ENCODE results near the gene PGAP2. TPM values are rescaled to one million over a fixed set of nuclear protein-coding genes. Genes with fewer than 3 reads are reported as not detected.

PGAP2 gene
- total RNA-seq, 1 experiment from 2014 or later: 27.0 TPM

DNA sequence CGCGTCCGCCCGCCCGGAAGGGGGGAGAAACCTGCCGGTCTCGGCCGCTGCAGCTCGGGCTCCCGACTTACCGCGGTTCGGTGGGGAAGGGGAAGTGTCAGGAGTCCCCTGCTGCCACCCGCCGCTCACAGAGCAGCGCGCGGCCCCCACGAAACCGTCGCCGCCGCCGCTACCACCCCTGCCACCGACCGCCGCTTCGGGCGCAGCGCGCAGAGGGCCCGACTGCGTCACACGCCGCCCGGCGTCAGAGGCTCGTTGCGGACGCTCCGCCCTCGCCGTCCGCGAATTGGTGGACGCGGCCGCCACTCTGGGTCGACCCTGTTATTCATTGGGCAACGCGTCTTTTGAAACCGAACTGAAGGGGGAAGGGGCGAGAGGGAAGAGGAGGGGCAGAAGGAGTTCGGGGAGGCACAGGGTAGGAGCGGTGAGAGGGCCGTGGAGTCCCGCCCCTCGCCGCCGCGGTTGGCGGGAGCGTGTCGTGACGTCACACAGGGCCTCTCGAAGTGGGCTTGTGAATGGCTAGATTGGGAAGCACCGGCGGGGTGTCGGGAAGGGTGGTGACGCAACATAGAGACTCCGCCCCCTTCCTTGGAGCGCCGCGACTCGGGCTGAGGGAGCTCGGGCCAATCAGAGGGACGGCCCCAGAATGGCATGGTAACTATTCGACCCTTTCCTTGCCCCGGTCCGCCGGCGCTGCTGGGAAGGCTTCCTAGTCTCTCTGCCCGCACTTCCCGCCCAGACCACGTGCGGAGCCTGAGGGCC, 10.8 kb upstream of the PGAP2 start, which contains the start of gene NUP98:
Gene NUP98 (minus strand): TSS at position 226 of the 762 bp plus-strand sequence. CDS start 15,437 bp downstream, outside the sequence.
- Histone ChIP-seq H3K79me2 (ENCODE audit: low read length) (peaks cover 48% of the 10 kb centered on the region), H3K9me2 (replicated peaks; ENCODE audit: insufficient read depth, low read length) (no peaks in the 10 kb centered on the region), H3K36me3 (ENCODE audit: insufficient read depth, low read length) (peaks cover 27% of the 10 kb centered on the region), H2AFZ (ENCODE audit: low read length) (peak within 1 kb of the TSS; percentile 69; the same call in 1 of the 2 replicates), H3K9ac (ENCODE audit: low read length) (peak within 1 kb of the TSS; percentile 93), H3K9me3 (ENCODE audit: low read length) (no peaks in the 10 kb centered on the region), H3K4me3 (ENCODE audit: low read length) (peak within 1 kb of the TSS; percentile 92), H3K27me3 (ENCODE audit: low read length) (no peaks in the 10 kb centered on the region), H4K20me1 (ENCODE audit: insufficient read depth, low read depth, low read length) (peaks cover 38% of the 10 kb centered on the region), H3K4me1 (ENCODE audit: low read length) (peaks cover 32% of the 10 kb centered on the region), H3K27ac (ENCODE audit: low read length) (peak within 1 kb of the TSS; percentile 58; the same call in 1 of the 2 replicates), H3K4me2 (ENCODE audit: low read depth, low read length, poor library complexity, severe bottlenecking) (peak within 1 kb of the TSS; percentile 83)
- peak; percentile 100 for DNase-seq

DNA sequence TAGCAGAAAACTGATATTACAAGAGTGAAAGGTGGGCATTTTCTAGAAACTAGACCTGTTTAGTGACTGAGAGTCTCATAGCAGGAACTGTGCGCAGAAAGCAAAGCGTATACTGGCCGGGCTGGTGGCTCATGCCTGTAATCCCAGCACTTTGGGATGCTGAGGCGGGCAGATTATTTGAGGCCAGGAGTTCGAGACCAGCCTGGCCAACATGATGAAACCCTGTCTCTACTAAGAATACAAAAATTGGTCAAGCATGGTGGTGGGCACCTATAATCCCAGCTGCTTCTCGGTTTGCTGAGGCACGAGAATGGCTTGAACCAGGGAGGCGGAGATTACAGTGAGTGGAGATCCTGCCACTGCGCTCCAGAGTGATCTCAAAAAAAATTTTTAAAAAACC, 9.2 kb upstream of the PGAP2 start:
- peaks cover 16% of the 10 kb centered on the region for H3K36me3 ChIP-seq (ENCODE audit: insufficient read depth, low read length)
- H3K27ac ChIP-seq (ENCODE audit: low read length): no peak overlapping the region
- no peak overlapping the region for H2AFZ ChIP-seq (ENCODE audit: low read length)
- H4K20me1 ChIP-seq (ENCODE audit: insufficient read depth, low read depth, low read length): peaks cover 26% of the 10 kb centered on the region
- H3K9me3 ChIP-seq (ENCODE audit: low read length): no peaks in the 10 kb centered on the region
- peak overlapping the region; percentile 72; the same call in 1 of the 2 replicates for H3K4me3 ChIP-seq (ENCODE audit: low read length)
- H3K79me2 ChIP-seq (ENCODE audit: low read length): peaks cover 31% of the 10 kb centered on the region
- peak overlapping the region; percentile 83 for H3K4me2 ChIP-seq (ENCODE audit: low read depth, low read length, poor library complexity, severe bottlenecking)
- DNase-seq: no peak
- H3K9me2 ChIP-seq (replicated peaks; ENCODE audit: insufficient read depth, low read length): no peaks in the 10 kb centered on the region
- H3K27me3 ChIP-seq (ENCODE audit: low read length): no peaks in the 10 kb centered on the region
- H3K9ac ChIP-seq (ENCODE audit: low read length): peak overlapping the region; percentile 84; the same call in 1 of the 2 replicates
- peaks cover 32% of the 10 kb centered on the region for H3K4me1 ChIP-seq (ENCODE audit: low read length)

DNA sequence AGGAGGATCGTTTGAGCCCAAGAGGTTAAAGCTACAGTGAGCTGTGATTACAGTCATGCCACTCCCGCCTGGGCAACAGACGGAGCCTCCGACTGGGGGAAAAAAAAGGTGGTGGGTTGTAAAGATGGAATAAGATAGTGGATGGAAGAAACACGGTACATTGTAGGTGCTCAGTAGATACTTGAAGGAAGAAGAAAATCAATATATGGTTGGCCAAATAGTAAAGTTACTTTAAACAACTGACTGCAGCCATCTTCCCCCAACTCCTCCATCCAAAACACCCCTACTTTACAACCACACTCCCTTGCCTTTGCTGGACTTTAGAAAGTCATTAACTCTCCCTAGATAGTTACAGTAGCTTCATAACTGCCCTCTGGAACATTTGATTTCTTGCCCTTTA, 8.5 kb upstream of the PGAP2 start:
- H3K4me1 ChIP-seq (ENCODE audit: low read length): peaks cover 32% of the 10 kb centered on the region
- no peak overlapping the region for H3K27ac ChIP-seq (ENCODE audit: low read length)
- H3K79me2 ChIP-seq (ENCODE audit: low read length): peaks cover 24% of the 10 kb centered on the region
- peaks cover 10% of the 10 kb centered on the region; the same call in 1 of the 2 replicates for H3K36me3 ChIP-seq (ENCODE audit: insufficient read depth, low read length)
- DNase-seq: no peak
- no peak overlapping the region for H3K4me2 ChIP-seq (ENCODE audit: low read depth, low read length, poor library complexity, severe bottlenecking)
- no peaks in the 10 kb centered on the region for H3K9me3 ChIP-seq (ENCODE audit: low read length)
- H3K9me2 ChIP-seq (replicated peaks; ENCODE audit: insufficient read depth, low read length): no peaks in the 10 kb centered on the region
- no peak overlapping the region for H3K9ac ChIP-seq (ENCODE audit: low read length)
- H4K20me1 ChIP-seq (ENCODE audit: insufficient read depth, low read depth, low read length): peaks cover 21% of the 10 kb centered on the region
- H3K27me3 ChIP-seq (ENCODE audit: low read length): no peaks in the 10 kb centered on the region
- H3K4me3 ChIP-seq (ENCODE audit: low read length): no peak overlapping the region
- no peak overlapping the region for H2AFZ ChIP-seq (ENCODE audit: low read length)

DNA sequence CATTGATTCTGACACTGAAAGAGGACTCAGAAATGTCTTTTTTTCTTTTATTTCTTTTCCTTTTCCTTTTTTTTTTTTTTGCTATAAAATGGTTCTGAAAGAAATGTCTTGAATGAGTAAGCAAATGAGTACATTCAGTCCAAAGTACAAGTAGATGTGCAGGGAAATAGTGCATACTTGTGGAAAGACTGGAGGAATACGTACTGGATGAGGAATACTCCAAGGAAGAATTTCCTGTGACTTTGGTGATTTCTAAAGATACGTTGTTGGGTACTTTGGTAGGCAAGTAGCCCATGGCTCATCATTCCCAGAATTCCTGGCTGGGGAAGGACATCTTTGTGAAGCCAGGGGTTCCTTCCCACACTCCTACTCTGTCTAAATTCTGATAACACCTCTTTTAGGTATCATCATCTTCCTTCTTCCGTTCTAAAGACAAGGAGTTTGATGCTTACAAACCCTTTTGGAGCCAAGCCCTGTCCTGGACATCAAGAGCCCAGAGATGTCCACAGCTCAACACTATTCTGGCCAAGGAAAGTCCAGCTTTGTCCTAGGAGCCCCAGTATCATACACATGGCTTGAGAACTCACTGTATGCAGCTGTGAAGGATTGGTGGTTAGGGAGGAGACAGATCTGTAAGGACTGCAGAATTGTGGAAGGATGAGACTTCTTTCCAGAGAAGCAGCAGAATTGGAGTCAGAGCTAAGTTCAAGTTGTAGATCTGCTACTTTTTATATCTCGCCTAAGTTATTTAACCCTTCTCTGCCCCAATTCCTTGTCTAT, 6.2 kb upstream of the PGAP2 start:
- Histone ChIP-seq H3K4me1 (ENCODE audit: low read length) (peaks cover 17% of the 10 kb centered on the region), H3K27me3 (ENCODE audit: low read length) (no peaks in the 10 kb centered on the region)
- DNase-seq: no peak

DNA sequence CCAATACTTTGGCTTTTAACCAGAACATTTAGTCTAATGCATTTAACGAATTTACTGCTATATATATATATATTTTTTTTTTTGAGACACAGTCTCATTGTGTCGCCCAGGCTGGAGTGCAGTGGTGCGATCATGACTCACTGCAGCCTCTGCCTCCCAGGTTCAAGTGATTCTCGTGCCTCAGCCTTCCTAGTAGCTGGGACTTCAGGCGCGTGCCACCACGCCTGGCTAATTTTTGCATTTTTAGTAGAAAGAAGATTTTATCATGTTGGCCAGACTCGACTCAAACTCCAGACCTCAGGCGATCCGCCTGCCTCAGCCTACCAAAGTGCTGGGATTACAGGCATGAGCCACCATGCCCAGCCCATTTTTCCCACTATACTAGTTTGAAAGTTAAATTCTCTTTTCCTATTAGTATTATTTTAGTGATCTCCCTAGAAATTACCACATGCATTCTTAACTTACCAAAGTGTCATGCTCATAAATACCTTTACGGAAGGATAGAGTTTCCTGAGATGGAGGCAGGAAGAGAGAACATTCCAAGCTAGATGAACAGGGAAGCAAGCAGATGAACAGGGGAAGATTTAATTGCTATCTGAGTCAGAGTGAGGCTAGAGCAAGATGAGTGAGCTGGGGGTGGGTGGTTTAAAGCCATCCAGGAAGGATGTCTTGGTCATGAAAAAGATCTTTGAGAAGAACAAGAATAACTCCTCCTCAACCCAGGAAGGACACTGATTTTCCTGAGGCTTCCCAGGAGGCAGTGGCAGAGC, 4.4 kb upstream of the PGAP2 start:
- Histone ChIP-seq H3K36me3 (ENCODE audit: insufficient read depth, low read length) (no peaks in the 10 kb centered on the region), H3K9me3 (ENCODE audit: low read length) (no peaks in the 10 kb centered on the region), H3K4me3 (ENCODE audit: low read length) (no peak overlapping the region), H3K4me1 (ENCODE audit: low read length) (peaks cover 15% of the 10 kb centered on the region), H2AFZ (ENCODE audit: low read length) (no peak overlapping the region), H3K9ac (ENCODE audit: low read length) (no peak overlapping the region), H3K4me2 (ENCODE audit: low read depth, low read length, poor library complexity, severe bottlenecking) (no peak overlapping the region), H4K20me1 (ENCODE audit: insufficient read depth, low read depth, low read length) (no peaks in the 10 kb centered on the region), H3K27me3 (ENCODE audit: low read length) (no peaks in the 10 kb centered on the region), H3K27ac (ENCODE audit: low read length) (no peak overlapping the region), H3K79me2 (ENCODE audit: low read length) (no peaks in the 10 kb centered on the region; the same call in 1 of the 2 replicates), H3K9me2 (replicated peaks; ENCODE audit: insufficient read depth, low read length) (no peaks in the 10 kb centered on the region)
- DNase-seq: no peak

More for the DNA sequence above, 6.2 kb upstream of the PGAP2 start:
- H2AFZ ChIP-seq (ENCODE audit: low read length): no peak overlapping the region
- no peak overlapping the region for H3K9ac ChIP-seq (ENCODE audit: low read length)
- no peak overlapping the region for H3K4me2 ChIP-seq (ENCODE audit: low read depth, low read length, poor library complexity, severe bottlenecking)
- peaks cover under 1% of the 10 kb centered on the region for H3K79me2 ChIP-seq (ENCODE audit: low read length)
- H3K4me3 ChIP-seq (ENCODE audit: low read length): no peak overlapping the region
- H3K36me3 ChIP-seq (ENCODE audit: insufficient read depth, low read length): no peaks in the 10 kb centered on the region
- no peaks in the 10 kb centered on the region for H3K9me2 ChIP-seq (replicated peaks; ENCODE audit: insufficient read depth, low read length)
- no peaks in the 10 kb centered on the region for H4K20me1 ChIP-seq (ENCODE audit: insufficient read depth, low read depth, low read length)
- no peak overlapping the region for H3K27ac ChIP-seq (ENCODE audit: low read length)
- H3K9me3 ChIP-seq (ENCODE audit: low read length): no peaks in the 10 kb centered on the region

DNA sequence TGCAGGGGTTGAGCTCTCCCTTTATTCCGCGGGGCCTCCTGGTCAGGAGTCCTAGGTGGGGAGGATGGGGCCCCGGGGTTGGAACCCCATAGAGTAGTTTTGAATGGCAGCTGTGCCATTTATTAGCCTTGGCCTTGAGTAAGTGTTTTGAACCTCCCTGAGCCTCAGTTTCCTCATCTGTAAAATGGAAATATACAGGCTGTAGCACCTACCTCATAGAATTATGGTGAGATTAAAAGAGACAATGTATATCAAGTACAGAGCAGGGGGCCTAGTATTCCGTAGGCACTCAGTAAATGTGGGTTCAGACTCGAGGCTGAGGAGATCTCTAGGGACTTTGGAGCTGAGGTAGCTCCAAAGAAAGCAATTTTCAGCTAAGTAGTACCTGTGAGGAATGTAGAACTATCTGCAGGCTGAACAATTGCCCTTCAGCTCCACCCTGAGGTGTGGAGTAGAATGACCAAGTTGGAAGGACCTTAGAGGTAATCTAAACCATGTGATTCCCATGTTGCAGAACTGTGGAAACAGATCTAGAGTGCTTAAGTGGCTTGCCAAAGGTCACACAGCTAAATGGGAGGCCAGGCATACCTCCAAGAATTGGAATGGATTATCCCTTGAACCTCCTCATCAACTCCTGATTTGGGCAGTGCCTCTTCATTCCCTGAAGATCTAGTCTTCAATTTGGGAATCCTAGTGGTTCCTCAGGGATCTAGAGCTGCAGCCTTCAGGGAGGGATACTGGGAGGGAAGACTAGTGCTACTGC, 682 bp downstream of the PGAP2 start:
- Histone ChIP-seq H2AFZ (ENCODE audit: low read length) (peak overlapping the region; percentile 97; the same call in 1 of the 2 replicates), H3K36me3 (ENCODE audit: insufficient read depth, low read length) (no peaks in the 10 kb centered on the region), H3K4me1 (ENCODE audit: low read length) (peaks cover 20% of the 10 kb centered on the region), H3K27me3 (ENCODE audit: low read length) (no peaks in the 10 kb centered on the region), H4K20me1 (ENCODE audit: insufficient read depth, low read depth, low read length) (no peaks in the 10 kb centered on the region), H3K27ac (ENCODE audit: low read length) (no peak overlapping the region), H3K9ac (ENCODE audit: low read length) (peak overlapping the region; percentile 84), H3K79me2 (ENCODE audit: low read length) (peaks cover 5% of the 10 kb centered on the region), H3K9me3 (ENCODE audit: low read length) (no peaks in the 10 kb centered on the region), H3K4me2 (ENCODE audit: low read depth, low read length, poor library complexity, severe bottlenecking) (peak overlapping the region; percentile 96), H3K4me3 (ENCODE audit: low read length) (peak overlapping the region; percentile 72), H3K9me2 (replicated peaks; ENCODE audit: insufficient read depth, low read length) (no peaks in the 10 kb centered on the region)
- peak; percentile 86 for DNase-seq

DNA sequence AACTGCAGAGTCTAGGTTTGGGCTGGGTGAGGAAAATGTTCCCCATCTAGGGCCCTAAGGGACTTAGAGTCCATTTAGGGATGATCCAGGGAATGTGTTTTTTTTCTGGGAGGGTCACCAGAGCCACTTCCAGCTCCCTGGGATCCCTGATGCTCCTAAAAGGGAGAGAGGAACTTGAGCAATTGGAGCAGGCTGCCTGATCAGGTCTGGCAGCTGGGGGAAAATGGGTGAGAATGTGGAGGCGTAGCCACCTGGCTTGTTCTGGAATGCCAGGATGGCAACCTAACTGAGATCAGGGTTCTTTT, 1.2 kb downstream of the PGAP2 start:
- Histone ChIP-seq H3K36me3 (ENCODE audit: insufficient read depth, low read length) (no peaks in the 10 kb centered on the region), H3K9me3 (ENCODE audit: low read length) (no peaks in the 10 kb centered on the region), H3K9ac (ENCODE audit: low read length) (peak overlapping the region; percentile 84), H3K79me2 (ENCODE audit: low read length) (peaks cover 5% of the 10 kb centered on the region), H3K27me3 (ENCODE audit: low read length) (no peaks in the 10 kb centered on the region), H3K9me2 (replicated peaks; ENCODE audit: insufficient read depth, low read length) (no peaks in the 10 kb centered on the region), H4K20me1 (ENCODE audit: insufficient read depth, low read depth, low read length) (no peaks in the 10 kb centered on the region), H3K4me2 (ENCODE audit: low read depth, low read length, poor library complexity, severe bottlenecking) (peak overlapping the region; percentile 96), H3K4me1 (ENCODE audit: low read length) (peaks cover 20% of the 10 kb centered on the region), H3K27ac (ENCODE audit: low read length) (no peak overlapping the region), H3K4me3 (ENCODE audit: low read length) (peak overlapping the region; percentile 72; the same call in 1 of the 2 replicates), H2AFZ (ENCODE audit: low read length) (no peak overlapping the region)
- no peak for DNase-seq
